HG03521 (cell line): ENCODE data around the gene DDAH2.
A peak's percentile ranks its signal among the peaks of the same experiment; 100 is the strongest.

Source experiments
- ATAC-seq: cut with Tn5 transposase; IDR thresholded peaks from one replicate; pipeline ENCODE4 v1.9.1; 2021; ENCODE audit warnings: mild to moderate bottlenecking, moderate library complexity; ENCODE audit not compliant: unreplicated experiment

Gene DDAH2

GRCh38 chr6:31733734-31734133 lies 4.6 kb upstream of the DDAH2 start:
- no peak for ATAC-seq

- no peak for ATAC-seq
Observed at GRCh38 chr6:31732029-31732428, 2.9 kb upstream of the DDAH2 start.

- ATAC-seq, result no peak
Observed at GRCh38 chr6:31730631-31731086, 1.6 kb upstream of the DDAH2 start.

GRCh38 chr6:31729979-31730630 lies 1.0 kb upstream of the DDAH2 start:
- ATAC-seq, result peak; percentile 47

GRCh38 chr6:31729515-31729978 lies 448 bp upstream of the DDAH2 start:
- ATAC-seq, result peak; percentile 33

- no peak for ATAC-seq
Observed at GRCh38 chr6:31727717-31728671, 1.1 kb downstream of the DDAH2 start.

GRCh38 chr6:31727034-31727716 lies 1.9 kb downstream of the DDAH2 start:
- ATAC-seq, result no peak

GRCh38 chr6:31725502-31726350 lies 3.4 kb downstream of the DDAH2 start:
- ATAC-seq, result no peak

GRCh38 chr6:31723980-31724691 lies 5.0 kb downstream of the DDAH2 start:
- no peak for ATAC-seq

- ATAC-seq, result no peak
Observed at GRCh38 chr6:31723245-31723979, 5.7 kb downstream of the DDAH2 start, which contains the start of gene MPIG6B. MPIG6B (plus strand) TSS chr6:31723373; CDS start chr6:31723384, 11 bp downstream.

- ATAC-seq, result no peak
Observed at GRCh38 chr6:31722173-31722572, 6.9 kb downstream of the DDAH2 start.

- ATAC-seq, result no peak
Observed at GRCh38 chr6:31721351-31722020, 7.6 kb downstream of the DDAH2 start, which contains the start of gene LY6G6C. LY6G6C (minus strand) TSS chr6:31721746; CDS start chr6:31721679, 67 bp downstream.

- ATAC-seq, result no peak
Observed at GRCh38 chr6:31720196-31720770, 8.8 kb downstream of the DDAH2 start.

- no peak for ATAC-seq
Observed at GRCh38 chr6:31719001-31719400, 10.1 kb downstream of the DDAH2 start.

- no peak for ATAC-seq
Observed at GRCh38 chr6:31718265-31718664, 10.8 kb downstream of the DDAH2 start.

- ATAC-seq, result no peak
Observed at GRCh38 chr6:31717499-31718222, 11.4 kb downstream of the DDAH2 start.
